ENCODE data around the gene TAX1BP3. TPM values are rescaled to one million over a fixed set of nuclear protein-coding genes. Genes with fewer than 3 reads are reported as not detected.
"Not testable (repeated sequence)": the region's sequence is repeated elsewhere in the genome, so short reads cannot be mapped to it uniquely, and the experiment has no call there.

TAX1BP3 gene, protein sequence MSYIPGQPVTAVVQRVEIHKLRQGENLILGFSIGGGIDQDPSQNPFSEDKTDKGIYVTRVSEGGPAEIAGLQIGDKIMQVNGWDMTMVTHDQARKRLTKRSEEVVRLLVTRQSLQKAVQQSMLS
- 262 TPM for polyA plus RNA-seq (2013, experiment 1 of 2; ENCODE audit: insufficient read length)
- 285 TPM for polyA plus RNA-seq (2013, experiment 2 of 2; ENCODE audit: insufficient read length)

DNA sequence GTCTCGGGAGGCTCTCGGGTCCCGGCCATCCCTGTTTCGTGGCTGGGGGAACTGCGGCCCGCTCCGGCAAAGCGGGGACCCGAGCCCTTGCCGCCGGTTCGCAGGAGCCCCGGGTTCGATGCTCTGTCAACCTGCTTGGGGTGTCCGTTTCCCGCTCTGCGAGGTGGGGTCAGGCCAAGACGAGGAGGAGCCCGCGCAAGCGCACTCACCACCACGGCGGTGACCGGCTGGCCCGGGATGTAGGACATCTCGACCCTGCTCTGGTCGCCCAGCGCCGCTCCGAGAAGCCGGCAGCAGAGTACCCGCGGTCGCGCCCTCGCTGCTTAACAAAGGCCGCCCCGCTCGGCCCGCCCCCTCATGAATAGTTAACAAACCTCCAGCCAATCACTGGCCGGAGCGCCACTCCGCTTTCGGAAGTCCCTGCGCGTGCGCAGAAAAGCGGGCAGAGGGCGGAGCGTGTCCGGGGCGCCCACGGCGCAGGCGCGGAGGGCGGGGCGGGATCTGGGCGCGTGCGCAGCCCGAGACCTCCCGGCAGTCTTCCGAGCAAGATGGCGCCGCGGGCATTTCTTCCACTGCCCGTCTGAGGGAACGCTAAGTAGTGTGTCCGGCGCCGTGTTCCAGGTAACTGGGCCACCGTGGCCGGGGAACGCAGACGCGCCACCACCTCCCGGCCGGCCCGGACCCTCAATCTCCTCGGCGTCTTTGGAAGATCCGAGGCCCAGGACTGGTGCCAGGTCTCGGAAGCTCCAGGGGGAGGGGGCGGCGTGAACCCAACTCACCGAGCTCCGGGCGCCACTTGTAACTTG is at the start of gene TAX1BP3, which contains the start of gene EMC6:
TSS of gene TAX1BP3 (minus strand) at position 300 of the 806 bp plus-strand sequence. CDS start at position 248, 52 bp downstream.
TSS of gene EMC6 (plus strand) at position 534 of the 806 bp plus-strand sequence. CDS start 335 bp downstream, outside the sequence.
- DNase-seq: peak; percentile 97

DNA sequence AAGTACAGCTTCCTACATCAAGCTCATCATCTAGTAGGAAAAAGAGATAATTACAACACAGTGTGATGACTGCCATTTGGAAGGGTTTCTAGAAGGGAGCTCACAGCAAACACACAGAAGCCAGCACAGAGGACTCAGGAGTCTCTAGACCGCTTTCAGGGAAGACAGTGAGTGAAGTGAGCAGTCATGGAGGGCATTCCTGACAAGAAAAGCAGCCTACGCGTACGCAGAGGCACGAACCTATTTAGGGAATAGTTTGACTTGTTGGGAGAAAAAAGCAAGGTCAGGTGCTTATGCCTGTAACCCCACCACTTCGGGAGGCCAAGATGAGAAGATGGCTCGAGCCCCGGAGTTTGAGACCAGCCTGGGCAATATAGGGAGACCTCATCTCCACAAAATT is 46.9 kb upstream of the TAX1BP3 start:
- DNase-seq: no peak

DNA sequence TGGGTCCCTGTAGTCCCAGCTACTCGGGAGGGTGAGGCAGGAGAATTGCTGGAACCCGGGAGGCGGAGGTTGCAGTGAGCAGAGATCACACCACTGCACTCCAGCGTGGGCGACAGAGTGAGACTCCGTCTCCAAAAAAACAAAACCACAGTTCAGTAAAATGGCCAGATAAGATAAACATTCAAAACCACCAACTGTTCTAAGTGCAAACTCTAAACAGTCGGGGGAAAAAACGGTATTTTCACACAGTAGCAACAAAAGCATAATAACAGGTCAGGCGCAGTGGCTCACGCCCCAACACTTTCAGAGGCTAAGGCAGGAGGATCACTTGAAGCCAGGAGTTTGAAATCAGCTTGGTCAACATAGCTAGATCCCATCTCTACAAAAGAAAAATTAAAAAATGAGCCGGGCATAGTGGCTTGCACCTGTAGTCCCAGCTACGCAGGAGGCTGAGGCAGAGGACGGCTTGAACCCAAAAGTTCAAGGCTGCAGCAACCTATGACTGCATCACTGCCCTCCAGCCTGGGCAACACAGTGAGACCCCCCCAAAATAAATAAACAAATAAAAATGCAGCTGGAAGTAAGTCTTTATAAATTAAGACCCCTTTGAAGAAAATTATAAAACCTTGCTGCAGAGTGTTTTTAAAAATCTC is 44.6 kb upstream of the TAX1BP3 start:
- DNase-seq: no peak

DNA sequence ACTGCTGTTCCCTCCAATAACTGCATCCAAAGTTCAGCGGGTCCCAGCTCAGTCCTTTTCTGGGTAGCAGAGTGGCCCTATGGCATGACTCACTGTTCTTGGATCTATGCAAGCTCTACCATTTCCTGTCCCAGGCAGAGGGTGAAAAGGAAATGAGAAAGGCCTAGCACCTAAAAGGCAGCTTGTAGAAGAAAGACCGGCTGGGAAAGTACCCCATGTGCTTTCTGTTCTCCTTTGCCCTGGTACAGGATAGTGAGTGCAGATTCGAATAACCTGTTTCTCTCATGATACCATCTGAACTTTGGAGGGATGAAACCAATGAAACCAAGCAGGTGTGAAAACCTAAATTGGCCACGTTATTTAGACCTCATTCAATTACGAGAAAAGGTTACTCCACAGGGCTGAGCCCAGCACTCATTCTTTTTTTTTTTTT is 42.6 kb upstream of the TAX1BP3 start:
- DNase-seq: peak; percentile 35

DNA sequence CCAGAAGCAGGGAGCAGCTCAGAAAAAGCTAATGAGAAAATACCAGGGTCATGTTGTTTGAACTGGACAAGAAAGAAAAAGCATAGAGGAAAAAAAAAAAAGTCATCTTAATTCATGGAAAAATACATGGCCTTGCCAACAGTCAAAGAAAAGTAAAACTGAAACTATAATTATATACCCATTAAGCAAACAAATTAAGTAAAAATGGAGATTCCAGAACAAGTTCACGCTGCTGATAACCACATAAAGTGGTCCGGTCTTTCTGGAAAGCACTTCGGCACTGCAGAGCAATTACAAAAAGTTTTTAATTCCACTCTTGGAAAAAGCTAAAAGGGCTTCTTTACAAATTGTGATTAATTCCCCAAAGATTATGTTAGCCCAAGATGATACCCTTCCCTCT is 40.0 kb upstream of the TAX1BP3 start:
- DNase-seq: no peak

DNA sequence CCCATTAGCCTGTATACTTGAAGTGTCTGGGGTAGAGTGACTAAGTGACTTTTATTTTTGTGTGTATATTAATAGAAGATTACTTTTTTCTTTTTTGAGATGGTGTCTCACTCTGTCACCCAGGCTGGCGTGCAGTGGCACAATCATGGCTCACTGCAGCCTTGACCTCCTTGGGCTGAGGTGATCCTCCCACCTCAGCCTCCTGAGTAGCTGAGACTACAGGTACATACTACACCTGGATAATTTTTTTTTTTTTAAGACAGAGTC is 37.3 kb upstream of the TAX1BP3 start:
- DNase-seq: not testable (repeated sequence)

DNA sequence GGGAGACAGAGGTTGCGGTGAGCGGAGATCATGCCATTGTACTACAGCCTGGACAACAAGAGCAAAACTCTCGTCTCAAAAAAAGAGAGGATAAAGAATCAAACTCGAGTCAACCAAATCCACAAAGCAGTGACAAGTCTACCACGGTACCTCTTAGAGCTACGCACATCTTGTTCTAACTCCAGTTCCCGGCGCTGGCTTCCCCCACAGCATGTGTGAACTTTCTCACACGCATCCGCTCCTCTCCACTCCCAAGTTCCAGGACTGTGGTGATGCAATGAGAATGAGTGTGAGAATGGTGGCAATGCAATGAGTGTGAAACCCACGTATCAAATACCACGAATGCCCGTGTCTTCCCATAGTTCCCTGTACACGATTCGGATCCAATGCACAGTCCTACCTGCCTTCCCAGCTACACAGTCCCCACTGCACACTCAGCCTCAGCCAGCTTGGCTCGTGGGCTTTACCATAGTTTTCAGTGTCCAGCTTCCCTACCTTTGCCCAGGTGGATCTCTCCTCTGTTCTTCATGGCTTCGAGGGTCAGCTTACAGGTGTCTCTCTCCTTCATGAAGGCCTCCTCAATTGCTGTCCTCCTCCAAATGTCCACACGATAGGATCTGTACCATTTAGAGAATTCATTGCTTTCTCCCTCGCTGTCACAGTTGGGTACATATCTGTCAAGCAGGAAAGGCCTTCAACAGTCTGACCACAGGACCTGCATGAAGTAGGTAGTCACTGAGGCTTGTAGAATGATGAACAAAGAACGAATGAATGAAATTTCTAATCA is 36.7 kb upstream of the TAX1BP3 start:
- DNase-seq: no peak

DNA sequence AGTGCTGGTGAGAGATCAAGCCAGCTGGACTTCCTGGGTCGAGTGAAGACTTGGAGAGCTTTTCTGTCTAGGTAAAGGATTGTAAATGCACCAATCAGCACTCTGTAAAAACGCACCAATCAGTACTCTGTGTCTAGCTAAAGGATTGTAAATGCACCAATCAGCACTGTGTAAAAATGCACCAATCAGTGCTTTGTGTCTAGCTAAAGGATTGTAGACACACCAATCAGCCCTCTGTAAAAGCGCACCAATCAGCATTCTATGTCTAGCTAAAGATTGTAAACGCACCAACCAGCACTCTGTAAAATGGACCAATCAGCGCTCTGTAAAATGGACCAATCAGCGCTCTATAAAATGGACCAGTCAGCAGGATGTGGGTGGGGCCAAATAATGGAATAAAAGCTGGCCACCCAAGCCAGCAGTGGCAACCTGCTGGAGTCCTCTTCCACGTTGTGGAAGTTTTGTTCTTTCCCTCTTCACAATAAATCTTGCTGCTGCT is 33.7 kb upstream of the TAX1BP3 start:
- DNase-seq: not testable (repeated sequence)

DNA sequence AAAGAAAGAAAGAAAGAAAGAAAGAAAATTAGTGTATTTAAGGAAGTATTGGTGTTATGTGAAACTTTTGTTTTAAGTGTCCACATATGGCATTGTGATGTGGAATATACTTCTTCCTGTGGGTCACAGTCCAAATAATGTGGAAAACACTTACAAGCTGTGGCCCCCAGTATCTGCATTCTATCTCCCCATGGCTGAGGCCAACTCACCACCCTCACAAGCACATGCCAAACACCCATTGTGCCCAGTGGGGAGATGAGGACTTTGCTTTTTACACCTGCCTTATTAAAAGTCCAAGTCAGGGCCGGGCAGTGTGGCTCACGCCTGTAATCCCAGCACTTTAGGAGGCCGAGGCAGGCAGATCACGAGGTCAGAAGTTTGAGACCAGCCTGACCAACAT is 31.6 kb upstream of the TAX1BP3 start:
- no peak for DNase-seq

DNA sequence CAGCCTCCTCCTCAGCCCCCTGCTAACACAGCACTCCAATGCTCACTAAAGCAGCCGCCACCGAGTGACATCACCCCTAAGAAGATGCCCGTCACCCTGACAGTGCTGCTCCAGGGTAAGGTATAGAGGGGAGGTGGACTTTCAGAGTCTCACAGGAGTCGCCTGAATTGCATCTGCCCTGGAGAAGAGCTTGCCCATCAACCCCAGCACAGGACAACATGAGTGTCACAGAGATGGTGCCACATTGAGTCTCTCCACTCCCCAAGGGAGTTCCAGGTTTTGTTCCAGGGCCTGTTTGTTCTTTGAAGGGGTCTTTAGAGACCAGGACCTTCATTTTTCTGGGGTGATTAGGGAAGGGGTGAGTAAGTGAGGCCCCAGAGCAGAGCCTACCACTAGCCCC is 29.8 kb upstream of the TAX1BP3 start:
- DNase-seq: no peak

DNA sequence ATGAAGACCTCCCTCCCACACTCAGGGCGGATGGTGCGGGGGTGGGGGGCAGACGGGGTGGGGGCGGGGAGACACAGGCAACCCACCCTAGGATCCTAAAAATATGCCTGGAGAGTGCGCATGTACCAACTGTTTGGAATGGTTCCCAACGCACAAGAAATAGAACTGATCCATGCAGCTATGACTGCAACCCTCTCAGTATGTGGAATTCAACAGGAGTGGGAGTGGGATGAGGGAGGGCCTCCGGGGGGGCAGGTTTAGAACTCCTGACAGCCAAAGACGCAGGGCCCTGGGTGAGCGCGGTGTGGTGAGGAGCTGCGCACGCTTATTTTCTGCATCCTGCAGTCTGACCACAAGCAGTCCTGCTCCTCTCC is 28.7 kb upstream of the TAX1BP3 start:
- no peak for DNase-seq

DNA sequence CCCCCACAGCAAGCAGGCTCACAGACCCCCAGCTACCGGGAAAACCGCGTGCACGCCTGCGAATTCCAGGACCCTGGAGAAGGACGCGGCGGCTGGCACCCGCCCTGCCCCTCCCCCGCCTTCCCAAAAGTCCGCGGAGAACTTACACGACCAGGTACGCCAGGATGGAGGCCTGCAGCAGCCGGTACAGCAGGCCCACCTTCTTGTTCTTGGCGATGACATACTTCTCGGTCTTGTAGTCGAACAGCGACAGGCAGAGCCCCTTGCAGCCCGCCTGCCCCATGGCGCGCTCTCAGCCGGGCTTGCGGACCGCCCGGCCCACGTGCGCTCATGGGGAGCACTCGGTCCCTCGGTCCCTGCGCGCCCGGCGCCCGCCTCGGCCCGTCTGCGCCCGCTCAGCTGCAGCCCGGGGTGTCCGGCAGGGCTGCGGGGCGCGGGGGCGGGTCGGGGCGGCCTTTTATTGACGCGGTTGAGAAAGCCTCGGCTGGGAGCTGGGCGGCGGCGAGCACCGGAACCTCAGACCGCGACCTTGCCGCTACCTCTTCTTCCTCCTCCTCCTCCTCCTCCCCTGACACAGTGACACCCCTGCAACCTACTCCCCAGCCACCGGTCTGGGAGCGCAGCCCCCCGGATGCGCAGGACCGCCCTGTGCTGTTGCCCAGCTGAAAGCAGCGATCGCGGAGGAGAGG is 27.5 kb upstream of the TAX1BP3 start, which contains the start of gene P2RX5:
TSS of gene P2RX5 (minus strand) at position 433 of the 689 bp plus-strand sequence. CDS start at position 283, 150 bp downstream.
- DNase-seq: no peak

DNA sequence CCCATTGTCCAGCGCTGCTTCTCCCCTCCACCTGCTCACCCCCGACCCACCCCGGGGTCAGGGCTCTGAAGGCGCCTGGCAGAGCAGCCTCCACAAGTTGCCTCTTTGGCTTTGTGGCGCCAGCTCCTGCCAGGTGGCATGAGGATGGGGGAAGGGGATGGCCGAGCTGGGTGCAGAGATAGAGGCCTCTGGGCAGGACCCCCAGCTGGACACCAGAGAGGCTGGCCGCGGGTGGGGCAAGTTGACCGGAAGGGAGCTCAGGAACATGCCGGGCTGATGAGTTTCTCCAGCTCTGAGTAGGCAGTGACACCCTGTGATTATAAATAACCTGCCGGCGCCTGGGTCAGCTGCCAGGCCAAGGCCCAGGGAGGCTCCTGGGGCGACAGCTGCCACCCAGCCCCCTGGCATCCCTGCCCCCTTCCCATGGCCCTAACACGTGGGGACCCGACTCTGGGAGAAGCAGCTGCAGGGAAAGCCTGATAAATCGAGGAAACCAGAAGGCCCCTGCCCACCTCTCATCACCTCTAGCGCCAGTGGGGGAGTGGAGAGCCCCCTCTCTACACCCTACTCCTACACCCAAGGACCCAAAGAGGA is 26.8 kb upstream of the TAX1BP3 start:
- DNase-seq: no peak

DNA sequence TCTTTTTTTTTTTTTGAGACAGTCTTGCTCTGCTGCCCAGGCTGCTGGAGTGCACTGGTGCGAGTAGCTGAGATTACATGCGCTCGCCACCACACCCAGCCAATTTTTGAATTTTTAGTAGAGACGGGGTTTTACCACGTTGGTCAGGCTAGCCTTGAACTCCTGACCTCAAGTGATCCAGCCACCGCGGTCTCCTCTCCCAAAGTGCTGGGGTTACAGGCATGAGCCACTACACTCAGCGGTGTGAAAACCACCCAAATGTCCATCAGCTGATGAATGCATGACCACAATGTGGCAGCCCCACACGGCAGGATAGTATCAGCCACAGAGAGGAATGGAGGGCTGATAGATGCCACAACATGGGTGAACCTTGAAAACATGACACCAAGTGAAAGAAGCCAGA is 25.5 kb upstream of the TAX1BP3 start:
- DNase-seq: no peak

DNA sequence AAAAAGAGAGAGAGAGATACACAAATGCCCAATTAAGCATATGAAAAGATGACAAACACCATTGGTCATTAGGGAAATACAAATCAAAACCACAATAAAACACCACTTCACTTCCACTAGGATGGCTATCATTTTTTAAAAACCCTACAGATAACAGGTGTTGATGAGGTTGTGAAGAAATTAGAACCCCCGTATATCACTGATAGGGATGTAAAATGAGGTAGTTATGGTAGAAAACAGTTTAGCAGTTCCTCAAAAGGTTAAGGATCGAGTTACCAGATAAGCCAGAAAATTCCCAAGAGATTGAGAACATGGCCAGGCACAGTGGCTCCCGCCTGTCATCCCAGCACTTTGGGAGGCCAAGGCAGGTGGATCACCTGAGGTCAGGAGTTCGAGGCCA is 24.8 kb upstream of the TAX1BP3 start:
- no peak for DNase-seq

DNA sequence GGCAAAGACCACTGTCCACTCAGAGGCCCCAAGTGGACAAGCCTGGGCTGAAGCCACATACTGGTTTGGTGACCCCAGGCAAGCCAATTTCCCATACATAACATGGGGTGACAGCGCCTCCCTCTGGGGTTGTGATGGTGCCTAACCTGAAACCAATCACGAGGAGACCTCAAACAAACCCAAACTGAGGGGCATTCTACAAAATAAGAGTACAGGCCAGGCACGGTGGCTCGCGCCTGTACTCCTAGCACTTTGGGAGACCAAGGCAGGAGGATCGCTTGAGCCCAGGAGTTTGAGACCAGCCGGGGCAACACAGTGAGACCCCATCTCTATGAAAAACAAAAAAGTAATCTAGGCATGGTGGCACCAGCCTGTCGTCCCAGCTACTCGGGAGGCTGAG is 24.0 kb upstream of the TAX1BP3 start:
- no peak for DNase-seq

DNA sequence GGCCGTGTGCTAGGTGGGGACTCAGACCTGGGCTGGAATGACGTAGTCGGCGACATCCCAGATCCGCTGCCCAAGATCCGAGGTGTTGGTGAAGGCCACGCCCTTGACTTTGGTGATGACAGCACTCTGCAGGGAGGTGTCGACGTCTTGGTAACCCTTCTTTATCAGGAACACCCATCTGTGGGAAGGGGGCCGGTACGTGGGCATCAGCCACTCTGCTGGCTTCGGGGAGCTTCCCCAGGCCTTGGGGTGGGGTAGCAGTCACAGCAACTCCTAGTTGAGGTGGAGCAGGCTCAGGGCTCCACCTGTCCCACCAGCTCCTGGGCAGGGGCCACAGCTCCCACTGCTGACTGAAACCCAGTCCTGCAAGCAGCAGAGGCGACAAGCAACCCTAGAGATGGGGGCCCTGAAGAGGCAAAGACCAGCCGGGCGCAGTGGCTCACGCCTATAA is 23.3 kb upstream of the TAX1BP3 start:
- DNase-seq: no peak

DNA sequence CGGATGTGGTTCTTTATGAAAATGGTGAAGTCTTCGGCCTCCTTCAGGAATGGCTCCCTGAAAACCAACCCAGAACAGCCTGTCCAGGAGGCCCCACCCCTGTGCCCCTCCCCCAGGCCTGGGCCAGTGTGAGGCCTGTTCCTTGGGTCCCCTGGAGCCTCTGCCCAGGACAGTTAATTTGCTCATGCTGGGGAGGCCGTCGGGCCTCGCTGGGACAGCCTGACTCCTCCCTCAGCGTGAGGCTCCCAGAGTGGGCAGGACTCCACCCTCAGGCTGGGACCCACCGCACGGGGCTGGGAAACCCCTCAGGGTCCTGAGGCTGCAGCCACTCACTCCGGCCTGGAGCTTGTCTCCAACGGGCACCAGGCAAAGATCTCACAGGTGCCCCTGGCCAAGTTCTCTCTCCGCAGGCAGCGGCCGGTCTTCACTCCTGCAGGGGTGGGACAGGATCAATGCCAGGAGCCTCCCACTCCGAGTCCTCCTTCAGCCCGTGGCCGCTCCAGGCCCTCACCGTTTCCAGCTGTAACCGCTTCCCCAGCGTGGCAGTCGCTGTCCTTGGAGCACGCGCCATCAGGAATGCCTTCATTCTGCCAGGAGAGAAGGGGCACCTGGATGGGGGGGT is 21.8 kb upstream of the TAX1BP3 start:
- no peak for DNase-seq

DNA sequence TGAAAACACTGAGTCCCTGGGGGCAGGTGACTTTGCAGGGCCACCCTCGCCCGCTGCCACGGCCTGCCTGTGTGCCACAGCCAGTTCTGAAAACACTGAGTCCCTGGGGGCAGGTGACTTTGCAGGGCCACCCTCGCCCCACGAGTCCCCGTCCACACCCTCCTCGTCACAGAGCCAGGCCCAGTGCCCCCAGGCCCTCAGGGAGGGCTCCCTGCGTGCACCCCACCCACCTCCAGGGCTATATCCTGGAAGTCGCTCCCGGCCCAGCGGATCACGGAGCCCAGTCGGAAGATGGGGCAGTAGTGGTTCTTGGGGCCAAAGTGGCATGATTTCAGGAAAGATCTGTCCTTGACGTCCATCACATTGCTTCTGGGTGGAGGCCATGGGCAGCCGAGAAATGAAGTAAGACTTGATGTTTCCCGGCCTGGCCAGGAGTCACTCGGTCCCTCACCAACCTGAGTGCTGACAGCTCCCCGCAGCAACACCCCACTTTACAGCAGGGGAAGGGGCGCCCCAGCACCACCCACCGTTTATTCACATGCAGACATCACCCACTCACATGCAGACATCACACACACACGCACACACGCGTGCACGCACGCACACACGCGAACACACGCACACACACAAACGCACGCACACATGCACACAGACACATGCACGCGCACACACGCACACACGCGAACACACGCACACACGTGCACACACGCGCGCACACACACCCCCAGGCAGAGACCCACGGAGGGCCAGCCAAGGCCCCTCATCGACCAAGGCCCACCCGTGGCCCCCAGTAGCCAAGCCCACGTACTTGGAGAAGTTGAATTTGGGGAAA is 21.1 kb upstream of the TAX1BP3 start:
- no peak for DNase-seq

DNA sequence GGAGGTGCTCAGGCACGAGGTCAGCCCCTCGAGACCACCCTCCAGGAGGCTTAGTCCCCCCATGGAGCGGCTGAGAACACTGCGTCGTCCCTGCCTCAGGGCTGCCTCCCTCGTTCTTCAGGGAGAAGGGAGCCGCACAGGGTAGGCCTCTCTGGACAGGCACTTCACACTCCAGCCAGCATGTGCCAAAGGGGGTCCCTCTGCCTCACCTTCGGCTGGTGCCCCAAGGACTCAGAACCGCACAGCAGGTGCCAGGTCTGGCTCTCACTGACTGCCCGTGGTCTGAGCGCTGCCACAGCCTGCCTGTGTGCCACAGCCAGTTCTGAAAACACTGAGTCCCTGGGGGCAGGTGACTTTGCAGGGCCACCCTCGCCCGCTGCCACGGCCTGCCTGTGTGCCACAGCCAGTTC is 20.5 kb upstream of the TAX1BP3 start:
- DNase-seq: no peak

All from fibroblast of skin of abdomen (primary cell).